Placental epithelial cell (primary cell): ENCODE data around the gene LBP. TPM values are rescaled to one million over a fixed set of nuclear protein-coding genes. Genes with fewer than 3 reads are reported as not detected.

Experiments used
- small RNA-seq: library from RNA; depleted of rRNA; stranded (forward); fragments of <200 nt; gene quantifications from one replicate; pipeline ENCODE3, GENCODE V24; 2012
- total RNA-seq: library from RNA; depleted of rRNA; stranded (reverse); fragments of >200 nt; gene quantifications from 2 replicates; pipeline ENCODE4 v1.2.3, GENCODE V29; 2012

Gene LBP, protein sequence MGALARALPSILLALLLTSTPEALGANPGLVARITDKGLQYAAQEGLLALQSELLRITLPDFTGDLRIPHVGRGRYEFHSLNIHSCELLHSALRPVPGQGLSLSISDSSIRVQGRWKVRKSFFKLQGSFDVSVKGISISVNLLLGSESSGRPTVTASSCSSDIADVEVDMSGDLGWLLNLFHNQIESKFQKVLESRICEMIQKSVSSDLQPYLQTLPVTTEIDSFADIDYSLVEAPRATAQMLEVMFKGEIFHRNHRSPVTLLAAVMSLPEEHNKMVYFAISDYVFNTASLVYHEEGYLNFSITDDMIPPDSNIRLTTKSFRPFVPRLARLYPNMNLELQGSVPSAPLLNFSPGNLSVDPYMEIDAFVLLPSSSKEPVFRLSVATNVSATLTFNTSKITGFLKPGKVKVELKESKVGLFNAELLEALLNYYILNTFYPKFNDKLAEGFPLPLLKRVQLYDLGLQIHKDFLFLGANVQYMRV
- total RNA-seq = 0.11 TPM in 1 of 2 replicates, not detected in the other

GRCh38 chr20:38346247-38346651 is at the start of gene LBP:
Gene LBP (plus strand): TSS chr20:38346482. CDS start chr20:38346517, 35 bp downstream.

GRCh38 chr20:38303908-38304379 is 42.3 kb upstream of the LBP start, which contains the start of gene BPI:
Gene BPI (plus strand): TSS chr20:38304156. CDS start chr20:38304224, 68 bp downstream.

Small RNA genes lying within 50 kb of the gene (small RNA-seq; reads per million reads assigned to genes)
- 0.09 reads per million for gene RF00056
- 2,465 reads per million, percentile 100 among the genes with 10 or more reads in this experiment for gene SNORA71B

Other genes starting within 250 kb of the LBP start
- gene TGM2, start 181.2 kb upstream of the LBP start, total RNA-seq = 1,854 and 3,151 TPM in 2 replicates
- gene KIAA1755, start 85.7 kb upstream of the LBP start, total RNA-seq = 7.5 and 11.3 TPM in 2 replicates
- not detected in 2 replicates for gene BPI, start 42.3 kb upstream of the LBP start, total RNA-seq
- gene SNHG17, start 88.8 kb downstream of the LBP start, total RNA-seq = 7.1 and 9.2 TPM in 2 replicates
- 39.7 and 44.9 TPM in 2 replicates for gene RALGAPB, start 126.4 kb downstream of the LBP start, total RNA-seq
- not detected in 2 replicates for gene ADIG, start 234.7 kb downstream of the LBP start, total RNA-seq